ENCODE measurements around the gene NDST3.

- TF ChIP-seq CTCF (IDR thresholded peaks at IDR 0.05; ENCODE audit: low read depth, low read length) (no peak), POLR2A (IDR thresholded peaks at IDR 0.05; ENCODE audit: extremely low read depth, insufficient read length) (no peak), MAX (IDR thresholded peaks at IDR 0.05; ENCODE audit: low read depth, low read length) (no peak)
Measured at GRCh38 chr4:118058955-118059354, 24.7 kb downstream of the NDST3 start.

All from NB4 (cell line).